ENCODE data around the gene PPARD.

- TF ChIP-seq, protein P1, sequence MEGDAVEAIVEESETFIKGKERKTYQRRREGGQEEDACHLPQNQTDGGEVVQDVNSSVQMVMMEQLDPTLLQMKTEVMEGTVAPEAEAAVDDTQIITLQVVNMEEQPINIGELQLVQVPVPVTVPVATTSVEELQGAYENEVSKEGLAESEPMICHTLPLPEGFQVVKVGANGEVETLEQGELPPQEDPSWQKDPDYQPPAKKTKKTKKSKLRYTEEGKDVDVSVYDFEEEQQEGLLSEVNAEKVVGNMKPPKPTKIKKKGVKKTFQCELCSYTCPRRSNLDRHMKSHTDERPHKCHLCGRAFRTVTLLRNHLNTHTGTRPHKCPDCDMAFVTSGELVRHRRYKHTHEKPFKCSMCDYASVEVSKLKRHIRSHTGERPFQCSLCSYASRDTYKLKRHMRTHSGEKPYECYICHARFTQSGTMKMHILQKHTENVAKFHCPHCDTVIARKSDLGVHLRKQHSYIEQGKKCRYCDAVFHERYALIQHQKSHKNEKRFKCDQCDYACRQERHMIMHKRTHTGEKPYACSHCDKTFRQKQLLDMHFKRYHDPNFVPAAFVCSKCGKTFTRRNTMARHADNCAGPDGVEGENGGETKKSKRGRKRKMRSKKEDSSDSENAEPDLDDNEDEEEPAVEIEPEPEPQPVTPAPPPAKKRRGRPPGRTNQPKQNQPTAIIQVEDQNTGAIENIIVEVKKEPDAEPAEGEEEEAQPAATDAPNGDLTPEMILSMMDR (IDR thresholded peaks at IDR 0.05; ENCODE audit: low read depth, low read length): no peak
- TF ChIP-seq EZH2phosphoT487 (IDR thresholded peaks at IDR 0.05; ENCODE audit: low read depth): no peak
These were observed 38.8 kb downstream of the PPARD start for GRCh38 chr6:35381132-35381531.
